Measurements from ENCODE around the gene PAXX.

DNA sequence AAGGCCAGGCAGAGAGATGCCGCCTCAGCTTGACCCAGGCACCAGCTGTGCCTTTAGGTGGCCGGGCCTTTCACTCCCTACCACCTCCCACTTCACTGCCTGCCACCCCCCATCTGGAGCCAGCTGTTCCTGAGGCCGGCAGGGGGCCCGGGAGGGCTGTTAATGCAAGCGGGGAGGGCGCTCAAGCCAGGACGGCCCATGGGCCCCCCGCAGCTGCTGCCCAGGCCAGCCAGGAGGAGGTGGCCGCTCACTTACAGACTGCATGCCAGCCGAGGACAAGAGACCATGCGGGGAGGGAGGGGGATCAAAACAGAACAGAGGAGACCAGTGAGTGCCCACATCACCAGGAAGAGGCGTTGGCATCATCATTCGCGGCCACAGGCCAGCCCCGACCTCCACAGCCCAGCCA, 31.4 kb downstream of the PAXX start:
- no peak for TF ChIP-seq CTCF (IDR thresholded peaks at IDR 0.05)
- TF ChIP-seq POLR2A (IDR thresholded peaks at IDR 0.05): no peak
